ENCODE data around the gene SNAP47. TPM values are rescaled to one million over a fixed set of nuclear protein-coding genes. Genes with fewer than 3 reads are reported as not detected.

Gene SNAP47
- total RNA-seq, 1 experiment from 2014 or later: 65.6 TPM

DNA sequence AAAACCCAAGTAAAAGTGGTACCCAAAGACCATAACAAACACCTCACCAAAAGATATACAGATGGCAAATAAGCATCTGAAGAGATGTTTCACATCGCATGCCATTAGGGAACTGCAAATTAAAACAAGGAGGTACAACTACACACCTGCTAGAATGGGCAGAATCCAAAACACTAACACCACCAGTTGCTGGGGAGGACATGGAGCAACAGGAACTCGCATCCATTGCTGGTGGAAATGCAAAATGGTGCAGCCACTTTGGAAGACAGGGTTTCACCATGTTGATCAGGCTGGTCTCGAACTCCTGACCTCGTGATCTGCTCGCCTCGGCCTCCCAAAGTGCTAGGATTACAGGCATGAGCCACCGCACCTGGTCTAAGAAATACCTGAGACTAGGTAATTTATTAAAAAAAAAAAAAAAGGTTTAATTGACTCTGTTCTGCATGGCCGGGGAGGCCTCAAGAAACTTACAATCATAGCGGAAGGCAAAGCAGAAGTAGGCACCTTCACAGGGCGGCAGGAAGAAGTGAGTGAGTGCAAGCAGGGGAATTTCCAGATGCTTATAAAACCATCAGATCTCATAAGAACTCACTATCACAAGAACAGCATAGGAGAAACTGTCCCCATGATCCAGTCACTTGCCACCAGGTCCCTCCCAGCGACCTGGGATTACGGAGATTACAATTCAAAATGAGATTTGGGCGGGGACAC, 50.0 kb downstream of the SNAP47 start:
- no peak for DNase-seq (ENCODE audit: low read depth)

GRCh38 chr1:227785805-227786671, 50.8 kb downstream of the SNAP47 start:
- DNase-seq (ENCODE audit: low read depth): no peak

- no peak for DNase-seq (ENCODE audit: low read depth)
Observed at GRCh38 chr1:227786673-227787512, 51.7 kb downstream of the SNAP47 start.

- DNase-seq (ENCODE audit: low read depth): peak; percentile 87
Observed at GRCh38 chr1:227787513-227788270, 52.5 kb downstream of the SNAP47 start.

- DNase-seq (ENCODE audit: low read depth): peak; percentile 57
Observed at GRCh38 chr1:227788271-227789083, 53.2 kb downstream of the SNAP47 start.

- peak; percentile 46 for DNase-seq (ENCODE audit: low read depth)
Observed at GRCh38 chr1:227789084-227790033, 54.1 kb downstream of the SNAP47 start.

- DNase-seq (ENCODE audit: low read depth): no peak
Observed at GRCh38 chr1:227790034-227790400, 54.8 kb downstream of the SNAP47 start.

- DNase-seq (ENCODE audit: low read depth): no peak
Observed at GRCh38 chr1:227790868-227791267, 55.6 kb downstream of the SNAP47 start.

DNA sequence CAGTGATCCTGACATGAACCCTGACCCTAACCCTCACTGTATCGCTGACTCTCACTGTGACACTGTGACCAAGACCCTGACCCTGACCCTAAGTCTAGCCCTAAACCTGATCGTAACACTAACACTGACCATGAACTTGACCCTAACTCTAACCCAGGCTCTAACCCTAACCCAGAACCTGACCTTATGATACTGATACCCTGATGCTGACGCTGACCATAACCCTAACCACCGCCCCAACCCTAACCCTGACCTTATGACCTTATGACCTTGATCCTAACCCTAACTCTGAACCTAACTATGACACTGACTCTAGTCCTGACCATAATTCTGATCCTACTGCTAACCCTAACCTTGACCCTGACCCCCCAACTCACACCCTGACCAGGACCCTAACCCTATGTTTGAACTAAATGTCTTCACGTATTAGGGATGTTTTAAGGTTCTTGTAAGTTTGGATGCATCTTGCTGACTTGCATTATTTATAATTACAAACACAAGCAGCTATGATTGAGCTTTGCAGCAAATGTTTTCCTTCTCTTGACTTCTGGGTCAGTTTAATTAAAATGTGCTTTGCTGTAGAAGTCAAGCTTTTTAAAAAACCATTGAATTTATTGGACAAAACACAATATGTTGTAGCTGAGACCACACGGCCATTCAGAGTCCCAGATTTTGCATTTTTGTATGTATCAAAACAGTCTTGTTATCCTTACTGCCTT, 56.3 kb downstream of the SNAP47 start:
- no peak for DNase-seq (ENCODE audit: low read depth)

GRCh38 chr1:227792216-227793078, 57.2 kb downstream of the SNAP47 start:
- DNase-seq (ENCODE audit: low read depth): no peak

- no peak for DNase-seq (ENCODE audit: low read depth)
Observed at GRCh38 chr1:227793079-227793947, 58.1 kb downstream of the SNAP47 start.

DNA sequence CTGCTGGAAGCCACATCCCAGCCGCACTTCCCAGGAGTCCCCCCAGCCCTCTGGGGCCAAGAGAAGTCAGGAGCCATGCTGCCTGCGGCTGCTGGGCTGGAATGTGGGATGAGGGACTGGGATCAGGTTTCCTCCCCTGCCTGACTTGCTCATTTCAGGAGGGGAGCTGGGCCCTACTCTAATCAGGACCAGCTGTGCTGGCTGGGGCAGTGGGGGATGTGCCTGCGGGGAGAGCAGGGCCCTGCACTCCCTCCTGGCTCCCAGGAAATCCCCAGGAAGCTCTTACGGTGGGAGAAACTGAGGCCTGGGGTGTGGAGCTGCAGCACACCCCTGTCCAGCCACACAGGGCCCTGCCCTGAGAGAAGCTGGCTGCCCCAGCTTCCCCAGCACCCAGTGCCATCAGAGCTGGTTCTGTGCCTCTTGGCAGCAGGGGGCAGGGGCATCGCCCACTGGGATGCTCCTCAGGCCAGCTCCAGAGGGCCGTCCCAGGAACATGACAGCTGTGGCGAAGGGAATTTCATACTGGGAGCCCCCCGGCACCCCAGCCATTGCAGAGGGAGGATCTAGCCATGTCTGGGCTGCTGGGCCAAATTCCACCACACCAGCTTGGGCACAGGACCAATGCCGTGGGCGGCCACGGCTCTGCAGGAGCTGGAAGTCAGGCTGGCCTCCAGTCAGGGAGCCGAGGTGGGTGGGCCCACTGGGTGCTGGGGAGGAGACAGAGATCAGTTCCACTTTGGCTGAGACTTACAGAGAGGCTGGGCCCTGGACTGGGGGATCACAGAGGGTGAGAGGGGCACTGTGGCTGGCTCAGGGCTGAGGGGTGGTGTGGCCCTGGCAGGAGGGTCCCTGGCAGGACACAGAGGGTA, 58.9 kb downstream of the SNAP47 start:
- DNase-seq (ENCODE audit: low read depth): peak; percentile 68

DNA sequence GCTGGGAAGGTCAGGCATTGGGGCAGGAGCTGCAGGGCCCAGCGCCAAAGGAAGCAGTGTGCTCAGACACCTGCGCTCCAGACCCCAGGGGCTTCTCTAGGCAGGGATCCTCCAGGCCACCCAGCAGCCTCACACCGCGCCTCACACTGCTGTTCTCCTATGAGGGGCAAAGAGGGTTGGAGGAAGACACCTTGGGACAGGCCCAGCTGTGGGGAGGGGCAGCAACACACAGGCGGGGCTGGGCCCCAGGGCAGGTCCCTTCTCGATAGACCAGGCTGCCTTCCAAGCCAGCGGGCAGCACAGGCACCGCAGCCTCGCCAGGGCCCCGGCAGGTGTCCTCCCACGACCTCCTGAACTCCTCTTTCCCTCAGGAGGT, 59.6 kb downstream of the SNAP47 start:
- DNase-seq (ENCODE audit: low read depth): no peak

DNA sequence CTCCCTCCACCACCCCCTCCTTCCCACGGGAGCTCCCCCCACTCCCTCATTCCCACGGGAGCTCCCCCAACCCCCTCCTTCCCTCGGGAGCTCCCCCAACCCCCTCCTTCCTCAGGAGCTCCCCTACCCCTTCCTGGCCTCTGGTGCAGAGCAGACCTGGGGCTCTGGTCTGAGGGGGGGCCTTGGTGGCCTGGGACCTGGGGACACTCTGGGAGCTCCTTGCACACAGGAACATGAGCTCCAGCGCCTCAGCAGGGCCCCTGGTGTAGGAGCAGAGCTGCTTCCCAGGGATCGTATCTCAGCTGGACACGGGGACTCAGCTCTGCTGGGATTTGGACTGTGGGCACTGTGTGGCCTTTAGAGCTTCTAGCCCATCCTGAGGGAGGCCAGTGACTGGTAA, 60.5 kb downstream of the SNAP47 start:
- no peak for DNase-seq (ENCODE audit: low read depth)

DNA sequence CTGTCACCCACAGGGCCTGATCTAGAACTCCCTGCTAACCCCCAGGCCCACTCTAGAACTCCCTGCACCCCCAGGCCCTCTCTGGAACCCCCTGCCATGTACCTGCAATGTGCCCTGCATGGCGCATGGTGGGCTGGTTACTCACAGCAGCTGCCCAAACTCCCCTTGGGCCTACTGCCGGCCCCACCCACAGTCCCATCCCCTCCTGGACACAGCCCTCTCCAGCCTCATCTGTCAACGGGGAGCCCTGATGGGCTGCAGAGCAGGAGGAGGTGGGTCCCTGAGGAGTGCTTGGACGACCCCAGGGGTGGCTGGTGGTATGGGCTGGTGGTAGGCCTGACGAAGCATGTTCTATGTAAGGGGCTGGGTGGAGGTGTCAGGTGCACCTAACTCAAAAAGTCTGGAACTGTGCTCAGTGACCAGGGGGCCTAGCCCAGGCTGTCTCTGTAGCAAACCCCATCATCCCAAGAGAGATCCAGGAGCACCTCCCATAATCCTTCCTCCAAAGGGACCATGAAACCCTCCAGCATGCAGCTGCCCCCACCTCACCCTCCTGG, 61.2 kb downstream of the SNAP47 start:
- DNase-seq (ENCODE audit: low read depth): no peak

GRCh38 chr1:227797144-227797543, 61.9 kb downstream of the SNAP47 start:
- no peak for DNase-seq (ENCODE audit: low read depth)

Data from M059J (cell line).